ENCODE results near the gene ZBTB7C.

ZBTB7C gene

GRCh38 chr18:48194591-48195181 lies 214.5 kb downstream of the ZBTB7C start:
- DNase-seq (ENCODE audit: low read depth in 2 of 2) = no peak

DNA sequence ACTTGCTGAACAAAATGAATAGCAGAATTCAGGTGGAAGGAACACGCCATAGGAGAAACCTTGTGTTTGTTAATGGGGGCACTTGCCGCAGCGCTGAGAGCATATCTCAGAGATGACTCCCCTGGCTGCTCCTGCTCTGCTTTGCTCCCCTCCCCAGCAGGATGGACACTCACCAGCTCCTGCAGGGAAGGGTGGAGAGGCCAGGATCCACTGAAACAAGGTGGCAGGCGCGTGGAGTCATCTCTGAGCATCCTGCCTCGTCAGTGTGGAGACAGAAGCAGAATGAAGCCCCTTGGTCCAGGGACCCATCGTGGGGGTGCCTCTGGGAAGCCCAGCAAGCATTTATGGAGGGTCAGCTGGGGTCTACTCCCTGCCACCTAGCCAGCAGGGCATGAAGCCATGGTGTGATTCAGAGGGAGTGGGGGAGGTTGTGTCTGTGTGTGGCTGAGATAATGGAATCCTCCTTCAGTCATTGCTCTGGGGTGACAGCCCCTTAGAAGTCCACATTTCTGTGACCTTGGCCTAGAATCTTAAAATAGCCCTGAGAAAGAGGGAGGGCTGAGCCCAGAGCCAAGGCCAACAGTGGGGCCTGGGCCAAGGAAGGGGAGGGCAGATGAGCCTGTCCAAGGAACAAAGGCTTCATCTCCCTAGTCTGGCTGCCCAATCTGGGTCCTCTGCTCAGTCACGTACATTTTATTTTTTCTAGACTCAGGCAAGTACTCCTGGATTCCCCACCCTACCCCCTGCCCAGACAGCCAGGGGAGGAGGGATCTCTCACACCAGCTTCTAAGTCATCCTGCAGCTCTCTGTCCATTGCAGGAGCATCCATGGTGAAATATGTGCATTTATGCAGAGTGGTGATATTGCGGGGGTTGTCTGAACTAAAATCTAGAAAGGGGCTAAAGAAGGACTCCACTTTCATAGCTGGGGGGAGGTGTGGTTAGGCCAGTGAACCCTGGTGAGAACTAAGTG lies 215.4 kb downstream of the ZBTB7C start:
- DNase-seq (ENCODE audit: low read depth in 2 of 2) = no peak

DNA sequence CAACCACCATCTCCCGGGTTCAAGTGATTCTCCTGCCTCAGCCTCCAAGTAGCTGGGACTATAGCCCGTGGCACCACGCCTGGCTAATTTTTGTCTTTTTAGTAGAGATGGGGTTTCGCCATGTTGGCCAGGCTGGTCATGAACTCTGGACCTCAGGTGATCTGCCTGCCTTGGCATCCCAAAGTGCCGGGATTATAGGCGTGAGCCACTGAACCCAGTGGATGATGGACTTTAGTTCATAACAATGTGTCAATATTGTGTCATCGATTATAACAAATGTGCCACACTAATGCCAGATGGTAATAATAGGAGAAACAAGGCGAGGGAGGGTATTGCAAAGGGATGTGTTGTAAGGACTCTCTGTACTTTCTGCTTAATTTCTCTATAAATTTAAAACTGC lies 216.6 kb downstream of the ZBTB7C start:
- no peak for DNase-seq (ENCODE audit: low read depth in 2 of 2)

- DNase-seq (ENCODE audit: low read depth in 2 of 2) = no peak
These were observed 217.7 kb downstream of the ZBTB7C start for GRCh38 chr18:48191494-48191893.

DNA sequence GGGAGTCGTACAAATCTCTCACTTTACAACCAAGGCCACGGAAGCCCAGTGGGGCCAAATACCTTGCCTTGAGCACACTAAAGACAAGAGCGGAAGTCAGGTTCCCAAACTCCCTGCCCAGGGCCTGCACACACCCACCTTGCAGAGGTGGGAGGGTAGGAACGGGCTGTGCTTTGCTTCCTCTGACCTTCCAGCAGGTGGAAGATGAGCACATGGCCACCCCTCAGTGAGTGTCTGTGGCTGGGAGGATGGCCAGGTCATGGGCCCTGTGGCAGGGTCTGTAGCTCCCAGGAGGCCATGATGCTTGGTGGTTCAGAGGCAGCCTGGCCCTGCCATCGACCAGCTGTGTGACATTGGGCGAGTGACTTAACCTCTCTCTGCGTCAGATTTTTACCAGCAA lies 218.2 kb downstream of the ZBTB7C start:
- no peak for DNase-seq (ENCODE audit: low read depth in 2 of 2)

DNA sequence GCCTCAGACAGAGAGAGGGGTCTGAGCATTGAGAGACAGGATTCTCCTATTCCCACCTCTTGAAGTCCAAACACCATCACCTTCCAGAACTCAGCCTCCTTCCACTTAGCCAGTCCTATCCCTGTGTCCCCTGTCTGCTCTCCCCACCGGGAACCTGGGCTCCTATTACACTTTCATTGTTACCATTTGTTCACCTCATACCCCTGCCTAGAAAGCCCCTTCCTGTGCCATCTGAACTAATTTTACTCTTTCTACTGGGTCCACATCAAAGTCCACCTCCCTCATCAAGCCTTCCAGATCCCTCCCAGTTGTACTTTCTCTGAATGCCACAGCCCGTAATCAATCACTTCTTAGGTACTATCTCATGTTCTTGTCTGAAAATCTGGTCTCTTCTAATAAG lies 220.6 kb downstream of the ZBTB7C start:
- DNase-seq (ENCODE audit: low read depth in 2 of 2) = no peak

GRCh38 chr18:48186861-48187260 lies 222.3 kb downstream of the ZBTB7C start:
- DNase-seq (ENCODE audit: low read depth in 2 of 2) = no peak

DNA sequence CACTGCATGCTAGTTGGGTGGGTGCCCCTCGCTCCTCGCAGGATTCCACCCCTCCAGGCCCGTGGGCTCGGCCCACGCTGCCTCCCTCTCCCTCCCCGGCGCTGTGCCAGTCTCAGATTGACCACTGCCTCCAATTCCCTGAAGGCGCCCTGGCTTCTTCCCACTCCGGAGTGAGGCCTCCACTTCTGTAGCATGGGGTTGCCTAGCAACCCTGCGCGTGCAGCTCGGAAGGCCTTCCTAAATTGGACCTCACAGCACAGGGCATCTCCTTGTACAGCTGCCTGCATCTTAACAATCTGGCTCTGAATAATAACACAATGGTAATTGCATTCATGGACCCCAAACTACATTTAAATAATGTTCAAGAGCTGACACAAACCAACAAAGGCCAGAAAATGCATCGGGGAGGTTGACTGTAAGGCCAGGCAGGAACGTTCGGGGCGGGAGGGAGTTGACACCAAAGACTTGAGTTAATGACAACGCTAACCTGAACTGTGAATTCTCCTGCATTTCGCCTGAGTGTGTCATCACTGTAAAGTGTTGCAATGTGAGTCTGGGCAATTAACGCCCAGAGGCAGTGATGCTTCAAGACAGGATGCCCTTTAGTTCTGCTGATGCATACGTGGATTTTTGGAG lies 222.9 kb downstream of the ZBTB7C start:
- DNase-seq (ENCODE audit: low read depth in 2 of 2) = no peak

DNA sequence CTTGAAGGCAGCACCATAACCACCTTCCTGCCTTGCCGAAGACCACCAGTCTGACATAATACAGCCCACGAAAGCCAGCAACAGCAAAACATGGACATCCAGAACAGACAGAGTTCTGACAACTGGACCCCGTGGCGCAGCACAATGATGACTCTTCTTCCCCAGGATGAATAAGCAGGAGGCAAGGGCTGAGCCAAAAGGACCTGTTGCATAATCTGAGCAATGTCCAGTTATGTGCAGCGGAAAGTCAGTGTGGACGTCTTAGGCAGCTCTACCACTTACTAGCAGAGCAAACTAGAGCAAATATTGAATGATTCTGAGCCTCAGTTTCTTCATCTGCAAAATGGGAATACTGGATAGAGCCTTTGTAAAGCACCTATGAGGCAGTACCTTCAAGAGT lies 225.1 kb downstream of the ZBTB7C start:
- no peak for DNase-seq (ENCODE audit: low read depth in 2 of 2)

GRCh38 chr18:48183613-48184012 lies 225.6 kb downstream of the ZBTB7C start:
- DNase-seq (ENCODE audit: low read depth in 2 of 2) = no peak

- DNase-seq (ENCODE audit: low read depth in 2 of 2) = no peak
These were observed 226.4 kb downstream of the ZBTB7C start for GRCh38 chr18:48182779-48183178.

DNA sequence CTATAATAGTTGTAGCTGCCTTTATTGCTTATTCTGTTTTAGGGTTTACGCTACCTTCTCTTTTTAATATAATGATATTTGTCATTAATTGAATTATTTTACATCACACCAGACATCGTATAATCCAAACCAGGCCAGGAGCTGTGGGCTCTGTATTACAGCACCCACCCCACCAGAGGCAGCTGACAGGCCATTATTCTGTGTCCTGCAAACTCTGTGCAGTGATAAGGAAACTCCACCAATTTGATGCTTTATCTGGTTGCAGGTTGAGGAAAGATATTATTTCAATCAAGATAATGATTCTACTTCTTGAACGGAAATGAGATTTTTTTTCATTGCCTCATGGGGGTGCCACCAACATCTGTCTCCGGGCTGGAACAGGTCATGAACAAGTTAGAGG lies 227.3 kb downstream of the ZBTB7C start:
- no peak for DNase-seq (ENCODE audit: low read depth in 2 of 2)

DNA sequence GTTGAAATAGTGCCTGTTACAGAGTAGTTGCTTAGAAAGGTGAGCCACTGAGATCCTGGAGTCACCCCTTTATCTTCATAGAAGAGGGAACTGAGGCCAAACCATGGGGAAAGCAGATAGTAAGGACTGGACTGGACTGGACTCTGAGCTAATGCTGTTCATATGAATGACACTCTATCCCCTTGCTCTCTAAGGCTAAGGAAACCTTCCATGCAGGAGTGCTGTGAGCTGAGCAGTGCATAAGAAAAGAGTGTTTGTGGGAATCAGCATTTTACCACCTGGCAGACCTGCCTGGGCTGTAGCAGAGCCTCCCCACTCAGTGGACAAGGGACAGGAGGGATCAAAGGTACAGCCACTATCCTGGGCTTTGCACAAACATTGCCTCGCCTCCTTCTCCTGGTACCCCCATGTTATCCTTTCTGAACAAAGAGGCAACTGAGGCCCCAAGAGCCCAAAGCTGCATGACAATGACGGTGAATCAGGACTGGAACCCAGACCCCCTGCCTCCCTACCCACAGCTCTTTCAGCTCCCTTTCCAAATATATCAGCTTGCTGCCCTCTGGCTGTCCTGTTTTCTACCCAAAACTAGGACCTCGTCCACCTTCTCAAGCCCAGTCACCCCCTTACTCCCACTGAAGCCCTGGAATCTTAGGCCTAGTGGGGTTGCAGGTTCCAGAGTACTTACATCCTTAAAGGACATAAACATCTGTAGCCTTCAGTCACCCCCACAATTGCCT lies 227.9 kb downstream of the ZBTB7C start:
- no peak for DNase-seq (ENCODE audit: low read depth in 2 of 2)

- no peak for DNase-seq (ENCODE audit: low read depth in 2 of 2)
These were observed 229.5 kb downstream of the ZBTB7C start for GRCh38 chr18:48179666-48180065.

GRCh38 chr18:48179001-48179400 lies 230.2 kb downstream of the ZBTB7C start:
- DNase-seq (ENCODE audit: low read depth in 2 of 2) = no peak

DNA sequence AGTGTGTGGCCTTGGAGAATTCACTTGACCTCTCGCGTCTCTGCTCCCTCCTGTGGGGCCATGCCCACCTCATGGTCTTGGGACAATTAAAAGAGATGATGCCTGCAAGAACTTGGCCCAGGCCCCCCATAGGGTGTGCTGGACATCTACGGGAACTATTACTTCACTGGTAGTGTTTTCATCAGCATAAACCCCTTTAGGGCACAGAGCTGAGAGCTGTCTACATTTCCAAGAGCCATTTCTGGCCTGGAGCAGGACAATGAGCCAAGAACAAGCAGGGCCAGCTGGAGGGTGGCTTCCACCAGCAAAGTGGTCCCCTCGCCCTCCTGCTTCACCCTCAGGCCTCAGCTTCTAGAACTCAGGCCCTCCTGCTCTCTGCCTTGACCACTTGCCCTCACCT lies 232.3 kb downstream of the ZBTB7C start:
- DNase-seq (ENCODE audit: low read depth in 2 of 2) = no peak

DNA sequence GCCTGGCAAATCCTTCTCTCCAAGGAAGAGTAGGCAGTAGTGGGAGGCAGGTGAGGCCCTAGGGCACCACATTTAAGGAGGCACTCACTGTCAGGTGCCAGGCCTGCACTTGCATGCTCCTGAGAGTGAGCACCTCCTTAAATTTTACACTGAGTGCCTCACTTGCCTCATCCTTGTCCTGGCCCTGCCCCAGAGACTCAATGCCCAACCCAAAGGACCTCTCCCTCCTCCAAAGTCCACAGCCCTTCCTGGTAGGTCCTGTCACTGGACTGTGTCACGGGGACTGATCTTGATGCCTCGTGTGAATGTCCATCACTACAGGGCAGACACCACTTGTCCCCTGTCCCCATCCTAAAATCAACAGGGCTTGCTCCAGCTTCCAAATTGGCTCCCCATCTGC lies 235.6 kb downstream of the ZBTB7C start:
- no peak for DNase-seq (ENCODE audit: low read depth in 2 of 2)

DNA sequence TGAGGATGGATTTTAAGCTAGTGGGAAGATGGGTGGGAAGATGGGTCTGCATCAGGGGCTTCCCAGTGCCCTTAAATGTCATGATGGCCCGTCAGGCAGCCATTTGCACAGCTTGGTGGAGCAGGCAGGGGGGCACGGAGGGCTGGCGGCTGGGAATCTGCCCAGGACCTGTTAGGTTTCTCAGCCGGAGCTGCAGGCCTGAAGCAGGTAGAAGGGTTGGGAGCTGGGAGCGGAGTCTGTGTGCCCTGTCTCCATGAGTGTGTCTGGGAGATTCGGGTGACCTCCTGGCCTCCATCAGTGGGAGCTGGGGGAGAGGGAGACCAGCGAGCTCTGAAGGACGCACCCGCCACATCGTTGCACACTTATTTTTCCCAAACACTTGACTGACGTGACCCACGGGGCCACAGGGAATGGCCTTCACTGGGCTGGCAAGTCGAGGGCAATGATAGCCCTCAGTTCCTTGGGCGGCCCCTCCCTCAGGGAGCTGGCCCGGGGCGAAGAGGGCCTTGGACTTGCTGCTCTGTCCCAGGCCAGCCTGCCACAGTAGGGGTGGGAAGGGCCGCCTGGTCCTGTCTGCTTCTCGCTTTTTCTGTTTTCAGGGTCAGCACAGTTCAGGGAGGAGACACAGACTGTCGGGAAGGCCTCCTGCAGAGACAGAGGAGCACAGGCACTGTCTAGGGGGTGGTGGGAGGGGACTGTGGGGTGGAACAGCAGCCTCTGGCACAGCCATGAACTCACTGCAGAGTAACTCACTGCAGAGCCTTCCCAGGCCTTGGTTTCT lies 236.8 kb downstream of the ZBTB7C start:
- DNase-seq (ENCODE audit: low read depth in 2 of 2) = no peak

- DNase-seq (ENCODE audit: low read depth in 2 of 2) = no peak
These were observed 237.5 kb downstream of the ZBTB7C start for GRCh38 chr18:48171490-48172188.

DNA sequence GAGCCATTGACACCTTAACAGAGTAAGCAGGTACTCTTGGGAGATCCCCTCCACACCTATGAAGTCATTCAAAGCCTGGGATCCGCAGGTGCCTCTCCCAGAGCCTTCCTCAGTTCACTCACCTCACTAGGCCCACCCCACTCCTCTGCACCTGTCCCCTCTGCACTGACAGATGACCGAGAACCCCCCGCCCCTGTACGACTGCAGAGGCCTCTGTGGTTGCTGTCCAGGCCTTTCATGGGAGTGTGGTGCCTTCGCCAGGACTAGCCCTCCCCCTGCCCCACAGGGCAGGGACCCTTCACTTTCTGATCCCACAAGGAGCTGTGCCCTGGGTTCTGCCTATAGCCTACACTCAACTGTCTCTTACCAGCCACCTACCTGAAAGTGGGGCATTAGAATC lies 238.5 kb downstream of the ZBTB7C start:
- no peak for DNase-seq (ENCODE audit: low read depth in 2 of 2)

DNA sequence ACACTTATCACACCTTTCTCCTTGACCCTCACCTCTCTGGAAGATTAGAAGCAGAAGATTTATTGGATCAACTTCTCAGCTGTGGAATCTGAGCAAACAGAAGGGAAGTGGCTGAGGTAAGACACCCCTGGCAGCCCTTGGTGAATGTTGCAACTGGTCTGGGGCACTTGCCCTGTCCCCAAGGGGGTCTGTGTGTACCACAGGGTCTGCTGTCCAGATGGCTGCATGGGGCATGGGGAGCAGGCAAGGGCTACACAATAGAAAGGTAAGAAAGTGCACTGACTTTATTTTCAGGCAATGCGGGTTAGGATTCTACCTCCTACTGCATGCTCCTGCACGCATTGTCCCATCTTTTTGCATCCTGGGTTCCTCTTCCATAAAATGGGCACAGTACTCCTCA lies 240.3 kb downstream of the ZBTB7C start:
- no peak for DNase-seq (ENCODE audit: low read depth in 2 of 2)
